HCT116 (cell line): ENCODE results near the gene PDE8A. TPM values are rescaled to one million over a fixed set of nuclear protein-coding genes. Genes with fewer than 3 reads are reported as not detected.

Experiments
- ATAC-seq: fragments of 200-7000 bp; cut with Tn5 transposase; 2 replicates; pipeline ENCODE4 v1.9.1; 2020; ENCODE audit warnings: mild to moderate bottlenecking, moderate library complexity
- BruUV-seq: library from RNA; stranded (reverse); fragments of 400-500 nt; replicated peaks from 2 replicates; lab custom pipeline; 2021; lab: Mats Ljungman, UMichigan
- CTCF ChIA-PET: fragments of 300-600 bp; sonication (Branson Sonifier 250); formaldehyde crosslinking; loops from one replicate; lab custom pipeline; 2021; ENCODE audit warnings: antibody characterized with exemption; lab: Charles Lee
- POLR2A ChIA-PET: fragments of 300-600, 350-600 bp; sonication (Branson Sonifier 250); formaldehyde crosslinking; loops from one replicate; lab custom pipeline; 2021; ENCODE audit warnings: antibody characterized with exemption; lab: Charles Lee
- RAD21 ChIA-PET, 2 experiments: fragments of 300-600 bp; sonication (Branson Sonifier 250); formaldehyde crosslinking; loops; one replicate each; lab custom pipeline; 2023; ENCODE audit warnings: low total read pairs in 2 of 2; ENCODE audit not compliant: uncharacterized antibody in 2 of 2, unreplicated experiment in 2 of 2, low non-redundant PET in 1 of 2; lab: Charles Lee
- DNase-seq: peaks from one replicate; pipeline ENCODE4 v3.0.0-alpha.2; 2010; ENCODE audit warnings: low read depth, low spot score
- H2AFZ ChIP-seq: fragments of 200-600 bp; shearing (Covaris generic), sonication (generic); 2 replicates; pipeline ENCODE4 v1.6.1; 2017; ENCODE audit warnings: low read depth, mixed run types, mixed read lengths, antibody characterized with exemption, low read length; ENCODE audit not compliant: poor library complexity, severe bottlenecking
- H3K27ac ChIP-seq: 2 replicates; pipeline ENCODE4 v1.5.1; 2012; ENCODE audit warnings: low read depth, low read length
- H3K27me3 ChIP-seq: fragments of 200-600 bp; sonication (generic); 2 replicates; pipeline ENCODE4 v1.6.1; 2016; ENCODE audit warnings: mixed run types, low read length, mixed read lengths; ENCODE audit not compliant: insufficient read depth
- H3K36me3 ChIP-seq, 2 experiments: fragments of 200-500 bp in 1 of 2; fragments of 200-600 bp in 1 of 2; sonication (Bioruptor generic) in 1 of 2; sonication (generic) in 1 of 2; 2 replicates each; pipeline versions ENCODE4 v1.5.1 to v1.6.1; 2014 to 2016; ENCODE audit warnings: low read length in 2 of 2, inconsistent platforms in 1 of 2, mixed read lengths in 1 of 2, mixed run types in 1 of 2; ENCODE audit not compliant: insufficient read depth in 2 of 2, control insufficient read depth in 1 of 2
- H3K4me1 ChIP-seq, 2 experiments: fragments of 200-600 bp in 1 of 2; sonication (generic) in 1 of 2; 2 replicates each; pipeline versions ENCODE4 v1.5.1 to v1.6.1; 2012 to 2017; ENCODE audit warnings: low read length in 2 of 2, inconsistent platforms in 1 of 2, mild to moderate bottlenecking in 1 of 2, mixed read lengths in 1 of 2, mixed run types in 1 of 2, moderate library complexity in 1 of 2; ENCODE audit not compliant: insufficient read depth in 2 of 2, control insufficient read depth in 1 of 2
- H3K4me2 ChIP-seq: fragments of 200-600 bp; sonication (generic); 2 replicates; pipeline ENCODE4 v1.6.1; 2017; ENCODE audit warnings: mixed run types, low read length, mixed read lengths
- H3K4me3 ChIP-seq, 2 experiments: fragments of 200-600 bp in 1 of 2; sonication (generic) in 1 of 2; replicated peaks in 1 of 2; 2 replicates each; pipeline ENCODE4 v1.5.1; 2011 to 2016; ENCODE audit warnings: low read length in 2 of 2, control low read depth in 1 of 2, low read depth in 1 of 2, mild to moderate bottlenecking in 1 of 2, mixed read lengths in 1 of 2, mixed run types in 1 of 2
- H3K79me2 ChIP-seq: fragments of 200-600 bp; sonication (generic); 2 replicates; pipeline ENCODE4 v1.6.1; 2017; ENCODE audit warnings: mild to moderate bottlenecking, mixed run types, low read length, moderate library complexity, mixed read lengths; ENCODE audit not compliant: insufficient read depth
- H3K9ac ChIP-seq: fragments of 200-600 bp; sonication (generic); 2 replicates; pipeline ENCODE4 v1.6.1; 2016; ENCODE audit warnings: low read length, mixed read lengths
- H3K9me2 ChIP-seq: fragments of 200-600 bp; sonication (generic), shearing (Covaris generic); 2 replicates; pipeline ENCODE4 v1.6.1; 2017; ENCODE audit warnings: mixed run types, mild to moderate bottlenecking, moderate library complexity; ENCODE audit not compliant: insufficient read depth
- H3K9me3 ChIP-seq, 2 experiments: fragments of 200-500 bp in 1 of 2; fragments of 200-600 bp in 1 of 2; sonication (Bioruptor generic) in 1 of 2; sonication (generic) in 1 of 2; 2 replicates each; pipeline ENCODE4 v1.6.1; 2014 to 2017; ENCODE audit warnings: low read length in 2 of 2, mixed read lengths in 2 of 2, inconsistent platforms in 1 of 2, low read depth in 1 of 2, mild to moderate bottlenecking in 1 of 2, mixed run types in 1 of 2, moderate library complexity in 1 of 2; ENCODE audit not compliant: control insufficient read depth in 1 of 2, insufficient read depth in 1 of 2
- H4K20me1 ChIP-seq: fragments of 200-600 bp; sonication (generic), shearing (Covaris generic); 2 replicates; pipeline ENCODE4 v1.6.1; 2017; ENCODE audit warnings: mixed run types, mild to moderate bottlenecking, moderate library complexity; ENCODE audit not compliant: insufficient read depth
- CBX3 ChIP-seq: IDR thresholded peaks from 2 replicates; pipeline ENCODE4 v1.6.1; 2012; ENCODE audit warnings: low read depth
- CEBPB ChIP-seq: IDR thresholded peaks from 2 replicates; pipeline ENCODE4 v1.6.1; 2012; ENCODE audit warnings: low read depth
- CTCF ChIP-seq, 3 experiments: fragments of 200-600 bp in 1 of 3; sonication (generic) in 1 of 3; IDR thresholded peaks in 2 of 3; conservative IDR thresholded peaks in 1 of 3; 2 replicates each; pipeline ENCODE4 v1.5.1; 2012 to 2017; ENCODE audit warnings: low read depth in 2 of 3, low read length in 2 of 3, antibody characterized with exemption in 1 of 3, borderline replicate concordance in 1 of 3, control low read depth in 1 of 3, mild to moderate bottlenecking in 1 of 3, mixed read lengths in 1 of 3, mixed run types in 1 of 3, moderate library complexity in 1 of 3; ENCODE audit not compliant: insufficient read depth in 1 of 3
- EGR1 ChIP-seq: IDR thresholded peaks from 2 replicates; pipeline ENCODE4 v1.6.1; 2012; ENCODE audit warnings: low read depth
- ELF1 ChIP-seq: IDR thresholded peaks from 2 replicates; pipeline ENCODE4 v1.6.1; 2012; ENCODE audit warnings: low read depth, borderline replicate concordance
- EZH2 ChIP-seq: fragments of 200-600 bp; sonication (generic); IDR thresholded peaks from 2 replicates; pipeline ENCODE4 v1.6.1; 2017; ENCODE audit warnings: antibody characterized with exemption, mixed run types
- FOSL1 ChIP-seq: IDR thresholded peaks from 2 replicates; pipeline ENCODE4 v1.6.1; 2012; ENCODE audit warnings: low read depth
- JUND ChIP-seq: IDR thresholded peaks from 2 replicates; pipeline ENCODE4 v1.6.1; 2012
- MAX ChIP-seq: IDR thresholded peaks from 2 replicates; pipeline ENCODE4 v1.6.1; 2012
- POLR2A ChIP-seq: IDR thresholded peaks from 2 replicates; pipeline ENCODE4 v1.7.0; 2011; ENCODE audit warnings: borderline replicate concordance; ENCODE audit not compliant: insufficient read depth, insufficient read length; ENCODE audit errors: extremely low read depth
- SIN3A ChIP-seq: IDR thresholded peaks from 2 replicates; pipeline ENCODE4 v1.6.1; 2012; ENCODE audit warnings: low read depth
- SP1 ChIP-seq: IDR thresholded peaks from 2 replicates; pipeline ENCODE4 v1.6.1; 2012; ENCODE audit warnings: low read depth
- SRF ChIP-seq: IDR thresholded peaks from 2 replicates; pipeline ENCODE4 v1.6.1; 2012; ENCODE audit warnings: low read depth
- ZFX ChIP-seq: fragments of 450-650 bp; IDR thresholded peaks from 2 replicates; pipeline ENCODE4 v1.6.1; 2017
- ZNF274 ChIP-seq: fragments of 200-500 bp; sonication (Bioruptor generic); IDR thresholded peaks from 2 replicates; pipeline ENCODE4 v1.6.1; 2014; ENCODE audit warnings: mild to moderate bottlenecking, low read depth, low read length, inconsistent platforms
- intact Hi-C: fragments of 100-400 bp; cut with micrococcal nuclease; formaldehyde crosslinking; loops from 2 replicates; pipeline ENCODE4 v1.10.0; 2022
- total RNA-seq: library from RNA; stranded (reverse); gene quantifications from one replicate; pipeline ENCODE4 v1.2.1, GENCODE V29; 2021; ENCODE audit not compliant: unreplicated experiment

PDE8A gene
- total RNA-seq, 1 experiment from 2014 or later = 37.8 TPM

- Histone ChIP-seq H3K4me2 (no peak overlapping the region), H3K9me2 (no peaks in the 10 kb centered on the region), H3K9me3 (no peaks in the 10 kb centered on the region), H2AFZ (no peak overlapping the region), H3K27me3 (no peaks in the 10 kb centered on the region), H4K20me1 (no peaks in the 10 kb centered on the region), H3K9ac (no peak overlapping the region), H3K4me3 (no peak overlapping the region), H3K36me3 (no peaks in the 10 kb centered on the region), H3K79me2 (no peaks in the 10 kb centered on the region), H3K27ac (no peak overlapping the region), H3K4me1 (no peaks in the 10 kb centered on the region)
- DNase-seq (no peak), ATAC-seq (no peak)
- BruUV-seq = no TSS peak
- ChIA-PET POLR2A (no interaction called here), RAD21 (no interaction called here), CTCF (no interaction called here)
- intact Hi-C loops = no loop called here
- TF ChIP-seq ZNF274 = no peak
- TF ChIP-seq FOSL1 = no peak
- TF ChIP-seq EGR1 = no peak
- no peak for TF ChIP-seq EZH2
- no peak for TF ChIP-seq SP1
These were observed 168.4 kb downstream of the PDE8A start for GRCh38 chr15:85150130-85150480.

- ChIA-PET RAD21 (no interaction called here), POLR2A (no interaction called here), CTCF (no interaction called here)
- ATAC-seq (no peak), DNase-seq (no peak)
- no peak overlapping the region for H3K4me2 ChIP-seq
- H2AFZ ChIP-seq = no peak overlapping the region
- H4K20me1 ChIP-seq = no peaks in the 10 kb centered on the region
- no peak overlapping the region for H3K27ac ChIP-seq
- H3K9ac ChIP-seq = no peak overlapping the region
- H3K79me2 ChIP-seq = no peaks in the 10 kb centered on the region
- H3K4me3 ChIP-seq = no peak overlapping the region
- no TSS peak for BruUV-seq
- H3K9me2 ChIP-seq = no peaks in the 10 kb centered on the region
- H3K4me1 ChIP-seq = no peaks in the 10 kb centered on the region
- H3K36me3 ChIP-seq = no peaks in the 10 kb centered on the region
- no peaks in the 10 kb centered on the region for H3K9me3 ChIP-seq
- intact Hi-C loops = no loop called here
- H3K27me3 ChIP-seq = no peaks in the 10 kb centered on the region
- no peak for TF ChIP-seq SIN3A
- TF ChIP-seq JUND = no peak
- no peak for TF ChIP-seq SRF
- no peak for TF ChIP-seq CBX3
- no peak for TF ChIP-seq MAX
- no peak for TF ChIP-seq ZNF274
- TF ChIP-seq POLR2A = no peak
- TF ChIP-seq ELF1 = no peak
- TF ChIP-seq CEBPB = no peak
- no peak for TF ChIP-seq FOSL1
- no peak for TF ChIP-seq ZFX
- no peak for TF ChIP-seq CTCF (IDR thresholded peaks at IDR 0.05 in 2 of 3, conservative IDR thresholded peaks at IDR 0.05 in 1 of 3; ENCODE audit: borderline replicate concordance in 1 of 3, insufficient read depth in 1 of 3, low read depth in 2 of 3, low read length in 2 of 3)
These were observed 169.5 kb downstream of the PDE8A start for GRCh38 chr15:85151145-85151544.
